OCI-LY3 (cell line): ENCODE measurements around the gene LRRC8E.

Experiments used
- EZH2phosphoT487 ChIP-seq: fragments of 200-600 bp; shearing (Covaris generic); IDR thresholded peaks from 2 replicates; pipeline ENCODE4 v1.6.1; 2018; ENCODE audit warnings: antibody characterized with exemption, mixed run types, low read depth
- TF ChIP-seq, protein P1 (sequence below): fragments of 200-600, 300-600 bp; sonication (generic); IDR thresholded peaks from 2 replicates; pipeline ENCODE4 v1.5.1; 2014; ENCODE audit warnings: antibody characterized with exemption, low read length, low read depth

DNA sequence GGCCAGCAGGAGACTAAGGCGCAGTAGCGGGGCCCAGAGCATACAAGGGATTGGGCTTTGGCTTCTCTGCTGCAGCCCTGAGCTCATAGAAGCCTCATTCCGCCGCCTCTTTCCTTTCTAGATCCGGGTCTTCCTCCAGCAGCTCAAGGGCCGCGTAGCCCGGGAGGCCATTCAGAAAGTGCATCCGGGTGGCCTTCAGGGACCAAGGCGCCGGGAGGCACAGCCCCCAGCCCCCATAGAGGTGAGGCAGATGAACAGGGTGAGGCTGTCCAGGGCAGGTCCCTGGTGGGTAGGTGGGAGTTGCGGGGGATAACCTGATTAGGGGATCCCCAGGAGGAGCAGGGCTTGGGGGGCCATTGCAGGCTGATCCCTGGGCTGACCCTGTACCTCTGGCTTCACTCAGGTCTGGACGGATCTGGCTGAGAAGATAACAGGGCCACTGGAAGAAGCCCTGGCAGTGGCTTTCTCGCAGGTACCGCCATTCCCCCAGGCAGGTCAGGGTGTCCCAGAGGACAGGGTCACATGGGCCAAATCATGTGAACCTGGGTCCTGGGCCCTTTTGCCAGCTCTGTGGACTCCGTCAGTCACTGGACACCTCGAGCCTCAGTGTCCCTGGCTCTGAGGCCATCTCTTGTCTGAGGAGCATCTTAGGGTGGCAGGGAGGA lies 33.1 kb downstream of the LRRC8E start:
- TF ChIP-seq, protein P1, sequence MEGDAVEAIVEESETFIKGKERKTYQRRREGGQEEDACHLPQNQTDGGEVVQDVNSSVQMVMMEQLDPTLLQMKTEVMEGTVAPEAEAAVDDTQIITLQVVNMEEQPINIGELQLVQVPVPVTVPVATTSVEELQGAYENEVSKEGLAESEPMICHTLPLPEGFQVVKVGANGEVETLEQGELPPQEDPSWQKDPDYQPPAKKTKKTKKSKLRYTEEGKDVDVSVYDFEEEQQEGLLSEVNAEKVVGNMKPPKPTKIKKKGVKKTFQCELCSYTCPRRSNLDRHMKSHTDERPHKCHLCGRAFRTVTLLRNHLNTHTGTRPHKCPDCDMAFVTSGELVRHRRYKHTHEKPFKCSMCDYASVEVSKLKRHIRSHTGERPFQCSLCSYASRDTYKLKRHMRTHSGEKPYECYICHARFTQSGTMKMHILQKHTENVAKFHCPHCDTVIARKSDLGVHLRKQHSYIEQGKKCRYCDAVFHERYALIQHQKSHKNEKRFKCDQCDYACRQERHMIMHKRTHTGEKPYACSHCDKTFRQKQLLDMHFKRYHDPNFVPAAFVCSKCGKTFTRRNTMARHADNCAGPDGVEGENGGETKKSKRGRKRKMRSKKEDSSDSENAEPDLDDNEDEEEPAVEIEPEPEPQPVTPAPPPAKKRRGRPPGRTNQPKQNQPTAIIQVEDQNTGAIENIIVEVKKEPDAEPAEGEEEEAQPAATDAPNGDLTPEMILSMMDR, result no peak
- no peak for TF ChIP-seq EZH2phosphoT487
